ENCODE results near the gene ERICH2.

DNA sequence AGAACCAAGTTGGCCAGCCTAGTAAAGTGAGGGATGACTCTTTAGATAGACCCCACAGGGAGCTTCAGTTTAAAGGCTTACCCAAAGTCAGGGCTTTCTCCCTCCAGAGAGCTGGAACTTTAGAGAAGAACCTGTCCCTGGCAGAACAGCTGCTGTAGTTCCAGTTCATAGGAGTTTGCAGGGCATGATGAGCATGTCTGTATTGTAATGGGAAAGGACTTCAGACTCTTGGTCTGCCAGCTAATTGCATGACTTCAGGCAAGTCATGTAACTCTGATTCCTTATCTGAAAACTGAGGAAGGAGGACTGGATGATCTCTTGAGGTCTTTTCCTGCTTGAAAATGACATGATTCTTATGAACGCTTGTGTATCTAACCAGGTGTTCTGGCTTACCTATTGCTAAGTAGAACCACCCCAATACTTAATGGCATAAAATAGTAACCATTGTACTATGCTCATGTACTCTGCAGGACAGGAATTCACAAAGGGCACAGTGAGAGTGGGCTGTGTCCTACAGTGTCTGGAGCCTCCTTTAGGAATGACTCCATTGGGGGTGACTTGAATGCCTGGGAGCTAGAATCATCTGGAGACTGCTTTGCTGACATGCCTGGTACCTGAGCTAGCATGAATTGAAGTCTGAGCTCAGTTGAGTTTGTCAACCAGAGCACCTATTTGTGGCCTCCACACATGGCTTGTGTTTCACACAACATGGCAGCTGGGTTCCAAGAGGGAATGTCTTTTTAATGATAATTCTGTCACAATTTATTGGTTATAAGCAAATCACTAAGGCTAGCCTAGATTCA lies 36.2 kb upstream of the ERICH2 start:
- TF ChIP-seq EZH2 (optimal IDR thresholded peaks at IDR 0.05; ENCODE audit: low read depth, low read length), result no peak
- TF ChIP-seq, protein P1, sequence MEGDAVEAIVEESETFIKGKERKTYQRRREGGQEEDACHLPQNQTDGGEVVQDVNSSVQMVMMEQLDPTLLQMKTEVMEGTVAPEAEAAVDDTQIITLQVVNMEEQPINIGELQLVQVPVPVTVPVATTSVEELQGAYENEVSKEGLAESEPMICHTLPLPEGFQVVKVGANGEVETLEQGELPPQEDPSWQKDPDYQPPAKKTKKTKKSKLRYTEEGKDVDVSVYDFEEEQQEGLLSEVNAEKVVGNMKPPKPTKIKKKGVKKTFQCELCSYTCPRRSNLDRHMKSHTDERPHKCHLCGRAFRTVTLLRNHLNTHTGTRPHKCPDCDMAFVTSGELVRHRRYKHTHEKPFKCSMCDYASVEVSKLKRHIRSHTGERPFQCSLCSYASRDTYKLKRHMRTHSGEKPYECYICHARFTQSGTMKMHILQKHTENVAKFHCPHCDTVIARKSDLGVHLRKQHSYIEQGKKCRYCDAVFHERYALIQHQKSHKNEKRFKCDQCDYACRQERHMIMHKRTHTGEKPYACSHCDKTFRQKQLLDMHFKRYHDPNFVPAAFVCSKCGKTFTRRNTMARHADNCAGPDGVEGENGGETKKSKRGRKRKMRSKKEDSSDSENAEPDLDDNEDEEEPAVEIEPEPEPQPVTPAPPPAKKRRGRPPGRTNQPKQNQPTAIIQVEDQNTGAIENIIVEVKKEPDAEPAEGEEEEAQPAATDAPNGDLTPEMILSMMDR (IDR thresholded peaks at IDR 0.05; ENCODE audit: low read length), result no peak
